ENCODE results near the gene ACADVL. TPM values are rescaled to one million over a fixed set of nuclear protein-coding genes. Genes with fewer than 3 reads are reported as not detected.

Gene ACADVL
- total RNA-seq, 4 donors from 2014 or later: 877 to 3,047 (median 1,981) TPM

- DNase-seq: no peak
- peak overlapping the region; percentile 100 for H3K27ac ChIP-seq
- in situ Hi-C loops (cut with MboI; ENCODE audit: low pct_ligation_motif_present in 1 of 4, low pct_unique_long_range_greater_than_20kb in 1 of 4, low sequenced_read_pairs in 3 of 4) (loop anchor here in 1 of 4 donors (10.0 kb wide), 1 partner anchor 174 kb away; the partner anchor contains the start of gene SLC16A11), intact Hi-C loops (cut with DNase I; ENCODE audit: low total_unique reads) (no loop called here)
- H3K4me3 ChIP-seq: no peak overlapping the region
- no peak for TF ChIP-seq EP300 (IDR thresholded peaks at IDR 0.05; ENCODE audit: low read depth)
- TF ChIP-seq POLR2AphosphoS5 (IDR thresholded peaks at IDR 0.05): no peak
- no peak for TF ChIP-seq CTCF (IDR thresholded peaks at IDR 0.05)
- TF ChIP-seq POLR2A (IDR thresholded peaks at IDR 0.05): no peak
- WGBS, 2 donors (ENCODE audit: low coverage in 1 of 2): 72% methylated on average over 6 of the region's 6 CpGs; no CpG with 5 or more reads in 1 of the 2 donors
- H3K9me3 ChIP-seq: no peaks in the 10 kb centered on the region
- peaks cover 32 to 69% (median 61%) of the 10 kb centered on the region in 4 donors for H3K4me1 ChIP-seq
- no peaks in the 10 kb centered on the region for H3K27me3 ChIP-seq
- H3K36me3 ChIP-seq: peaks cover 0 to 6% (median under 1%) of the 10 kb centered on the region in 4 donors
Observed at GRCh38 chr17:7218758-7219157, 980 bp upstream of the ACADVL start.

- 16 to 73% methylated on average over 2 to 12 of the region's 12 CpGs for WGBS, 2 donors (ENCODE audit: low coverage in 1 of 2)
- intact Hi-C loops (cut with DNase I; ENCODE audit: low total_unique reads) (no loop called here), in situ Hi-C loops (cut with MboI; ENCODE audit: low pct_ligation_motif_present in 1 of 4, low pct_unique_long_range_greater_than_20kb in 1 of 4, low sequenced_read_pairs in 3 of 4) (loop anchor here in 1 of 4 donors (10.0 kb wide), 1 partner anchor 175 kb away; the partner anchor contains the start of gene SLC16A11)
- Histone ChIP-seq H3K4me3 (peak overlapping the region; percentile 87 to 100 (median 96)), H3K9me3 (no peaks in the 10 kb centered on the region), H3K27ac (peak overlapping the region; percentile 100), H3K27me3 (no peaks in the 10 kb centered on the region), H3K4me1 (peaks cover 30 to 65% (median 58%) of the 10 kb centered on the region in 4 donors), H3K36me3 (peaks cover 0 to 11% (median 3%) of the 10 kb centered on the region in 4 donors)
- TF ChIP-seq CTCF (IDR thresholded peaks at IDR 0.05) (no peak), POLR2AphosphoS5 (IDR thresholded peaks at IDR 0.05) (no peak), POLR2A (IDR thresholded peaks at IDR 0.05) (no peak), EP300 (IDR thresholded peaks at IDR 0.05; ENCODE audit: low read depth) (no peak)
- no peak for DNase-seq
Observed at GRCh38 chr17:7219229-7219811, 418 bp upstream of the ACADVL start.

GRCh38 chr17:7220593-7221277 is 997 bp downstream of the ACADVL start:
- H3K4me1 ChIP-seq: peaks cover 27 to 52% (median 47%) of the 10 kb centered on the region in 4 donors
- peaks cover 0 to 11% (median 4%) of the 10 kb centered on the region in 4 donors for H3K36me3 ChIP-seq
- H3K9me3 ChIP-seq: no peaks in the 10 kb centered on the region
- no peaks in the 10 kb centered on the region for H3K27me3 ChIP-seq
- peak; percentile 77 for DNase-seq
- intact Hi-C loops (cut with DNase I; ENCODE audit: low total_unique reads) (no loop called here), in situ Hi-C loops (cut with MboI; ENCODE audit: low pct_ligation_motif_present in 1 of 4, low pct_unique_long_range_greater_than_20kb in 1 of 4, low sequenced_read_pairs in 3 of 4) (no loop called here)
- H3K27ac ChIP-seq: peak overlapping the region; percentile 100
- peak overlapping the region; percentile 87 to 100 (median 96) for H3K4me3 ChIP-seq
- WGBS, 2 donors (ENCODE audit: low coverage in 1 of 2): 0 to 15% methylated on average over 1 to 10 of the region's 11 CpGs
- TF ChIP-seq CTCF (IDR thresholded peaks at IDR 0.05): peak; percentile 24 to 66 (median 52)
- TF ChIP-seq POLR2A (IDR thresholded peaks at IDR 0.05): no peak

- Histone ChIP-seq H3K27ac (peak overlapping the region; percentile 100), H3K27me3 (no peaks in the 10 kb centered on the region), H3K9me3 (no peaks in the 10 kb centered on the region), H3K4me3 (peak overlapping the region in 2 of 4 donors; percentile 94 to 99), H3K4me1 (peaks cover 27 to 45% (median 40%) of the 10 kb centered on the region in 4 donors), H3K36me3 (peaks cover 0 to 12% (median 4%) of the 10 kb centered on the region in 4 donors)
- intact Hi-C loops (cut with DNase I; ENCODE audit: low total_unique reads) (no loop called here), in situ Hi-C loops (cut with MboI; ENCODE audit: low pct_ligation_motif_present in 1 of 4, low pct_unique_long_range_greater_than_20kb in 1 of 4, low sequenced_read_pairs in 3 of 4) (no loop called here)
- WGBS, 2 donors (ENCODE audit: low coverage in 1 of 2): 64% methylated on average over 10 of the region's 10 CpGs; no CpG with 5 or more reads in 1 of the 2 donors
- TF ChIP-seq EP300 (IDR thresholded peaks at IDR 0.05; ENCODE audit: low read depth): no peak
- TF ChIP-seq CTCF (IDR thresholded peaks at IDR 0.05): no peak
- TF ChIP-seq POLR2A (IDR thresholded peaks at IDR 0.05): no peak
- TF ChIP-seq POLR2AphosphoS5 (IDR thresholded peaks at IDR 0.05): no peak
- no peak for DNase-seq
Observed at GRCh38 chr17:7221278-7222092, 1.7 kb downstream of the ACADVL start.
